Calu3 (cell line): ENCODE results near the gene PTCD3. TPM values are rescaled to one million over a fixed set of nuclear protein-coding genes. Genes with fewer than 3 reads are reported as not detected.

Source experiments
- BruUV-seq: library from RNA; stranded (reverse); fragments of 400-500 nt; replicated peaks from 2 replicates; lab custom pipeline; 2021; lab: Mats Ljungman, UMichigan
- CTCF ChIA-PET: fragments of 300-600 bp; sonication (Branson Sonifier 250); formaldehyde crosslinking; loops from one replicate; lab custom pipeline; 2022; ENCODE audit warnings: antibody characterized with exemption; lab: Charles Lee
- DNase-seq: peaks from one replicate; pipeline ENCODE4 v3.0.0; 2022
- H3K27ac Mint-ChIP-seq: one replicate; pipeline ENCODE4 v1.8.0; 2022; ENCODE audit warnings: mixed read lengths; ENCODE audit not compliant: unreplicated experiment
- H3K27me3 Mint-ChIP-seq: one replicate; pipeline ENCODE4 v1.8.0; 2022; ENCODE audit warnings: mixed read lengths; ENCODE audit not compliant: unreplicated experiment
- H3K36me3 Mint-ChIP-seq: one replicate; pipeline ENCODE4 v1.8.0; 2022; ENCODE audit warnings: mild to moderate bottlenecking, moderate library complexity, mixed read lengths; ENCODE audit not compliant: insufficient read depth, unreplicated experiment
- H3K4me1 Mint-ChIP-seq: one replicate; pipeline ENCODE4 v1.8.0; 2022; ENCODE audit warnings: mild to moderate bottlenecking, low read depth, mixed read lengths; ENCODE audit not compliant: unreplicated experiment
- H3K4me3 Mint-ChIP-seq: one replicate; pipeline ENCODE4 v1.8.0; 2022; ENCODE audit warnings: mild to moderate bottlenecking, low read depth, moderate library complexity, mixed read lengths; ENCODE audit not compliant: unreplicated experiment
- H3K9me3 Mint-ChIP-seq: one replicate; pipeline ENCODE4 v1.8.0; 2022; ENCODE audit warnings: low read depth, mixed read lengths; ENCODE audit not compliant: unreplicated experiment
- CTCF ChIP-seq: fragments of 200-600 bp; IDR thresholded peaks from one replicate; pipeline ENCODE4 v1.8.0; 2022; ENCODE audit warnings: antibody characterized with exemption; ENCODE audit not compliant: unreplicated experiment
- intact Hi-C: fragments of 100-400 bp; cut with micrococcal nuclease; formaldehyde crosslinking; loops from one replicate; pipeline ENCODE4 v1.10.0; 2022; ENCODE audit not compliant: unreplicated experiment
- total RNA-seq: library from RNA; stranded (reverse); gene quantifications from 2 replicates; pipeline ENCODE4 v1.2.3, GENCODE V29; 2022

Gene PTCD3
- total RNA-seq, 1 experiment from 2014 or later = 113 TPM

GRCh38 chr2:86186431-86186830, 80.4 kb downstream of the PTCD3 start:
- H3K4me1 Mint-ChIP-seq = peaks cover 17% of the 10 kb centered on the region
- intact Hi-C loops = no loop called here

GRCh38 chr2:86189782-86190416, 83.9 kb downstream of the PTCD3 start:
- CTCF ChIA-PET = no interaction called here
- H3K4me1 Mint-ChIP-seq = peaks cover 41% of the 10 kb centered on the region
- TF ChIP-seq CTCF = no peak
- H3K27ac Mint-ChIP-seq = no peak overlapping the region
- H3K36me3 Mint-ChIP-seq = peaks cover 35% of the 10 kb centered on the region
- no peaks in the 10 kb centered on the region for H3K9me3 Mint-ChIP-seq
- no peaks in the 10 kb centered on the region for H3K27me3 Mint-ChIP-seq
- no TSS peak for BruUV-seq
- DNase-seq = no peak
- intact Hi-C loops = no loop called here
- H3K4me3 Mint-ChIP-seq = no peak overlapping the region

More at GRCh38 chr2:86186431-86186830, 80.4 kb downstream of the PTCD3 start:
- CTCF ChIA-PET = interaction anchor here (1.1 kb wide), 1 partner anchor 9 kb away, joined by 4 read pairs; the partner anchor contains the start of gene IMMT
- H3K9me3 Mint-ChIP-seq = no peaks in the 10 kb centered on the region
- no peak for TF ChIP-seq CTCF
- H3K27ac Mint-ChIP-seq = no peak overlapping the region
- no peaks in the 10 kb centered on the region for H3K27me3 Mint-ChIP-seq
- no TSS peak for BruUV-seq
- H3K36me3 Mint-ChIP-seq = peaks cover 21% of the 10 kb centered on the region
- no peak overlapping the region for H3K4me3 Mint-ChIP-seq
- DNase-seq = no peak

Other genes starting within 250 kb of the PTCD3 start
- gene ST3GAL5, start 217.2 kb upstream of the PTCD3 start, total RNA-seq = 3.5 and 3.8 TPM in 2 replicates
- 58.3 and 65.5 TPM in 2 replicates for gene POLR1A, start 349 bp upstream of the PTCD3 start, total RNA-seq
- gene IMMT, start 89.2 kb downstream of the PTCD3 start, total RNA-seq = 86.7 and 88.7 TPM in 2 replicates
- 36.2 and 41.5 TPM in 2 replicates for gene MRPL35, start 93.2 kb downstream of the PTCD3 start, total RNA-seq
- 4.7 and 5.3 TPM in 2 replicates for gene REEP1, start 231.4 kb downstream of the PTCD3 start, total RNA-seq